GM12878 (cell line): ENCODE results near the gene LIN7A.

Experiments
- ASH2L ChIP-seq: fragments of 300-600, 200-600 bp; sonication (generic); IDR thresholded peaks from 2 replicates; pipeline ENCODE4 v1.6.1; 2017; ENCODE audit warnings: low read depth, mild to moderate bottlenecking, borderline replicate concordance
- BCL11A ChIP-seq: IDR thresholded peaks from 2 replicates; pipeline ENCODE4 v1.6.1; 2011; ENCODE audit warnings: low read depth, low read length
- CTCF ChIP-seq, 3 experiments: IDR thresholded peaks in 2 of 3; conservative IDR thresholded peaks in 1 of 3; 2 replicates each; pipeline ENCODE4 v1.5.1; 2011; ENCODE audit warnings: low read depth in 3 of 3, low read length in 3 of 3, mild to moderate bottlenecking in 3 of 3, control low read depth in 2 of 3, moderate library complexity in 2 of 3, inconsistent platforms in 1 of 3, mixed read lengths in 1 of 3; ENCODE audit not compliant: control insufficient read depth in 2 of 3, insufficient read depth in 1 of 3; ENCODE audit errors: extremely low read depth in 1 of 3
- FOS ChIP-seq: IDR thresholded peaks from 3 replicates; pipeline ENCODE4 v1.6.1; 2011; ENCODE audit warnings: borderline replicate concordance; ENCODE audit not compliant: insufficient read length; ENCODE audit errors: extremely low read depth
- FOXM1 ChIP-seq: IDR thresholded peaks from 2 replicates; pipeline ENCODE4 v1.6.1; 2012; ENCODE audit warnings: low read depth, mild to moderate bottlenecking, inconsistent platforms, low read length, moderate library complexity
- HDAC6 ChIP-seq: fragments of 200-600 bp; sonication (generic); IDR thresholded peaks from one replicate; pipeline ENCODE4 v1.8.0; 2017; ENCODE audit warnings: antibody characterized with exemption; ENCODE audit not compliant: unreplicated experiment
- NFXL1 ChIP-seq: fragments of 450-650 bp; IDR thresholded peaks from 2 replicates; pipeline ENCODE4 v1.6.1; 2017; ENCODE audit warnings: antibody characterized with exemption, mild to moderate bottlenecking, borderline replicate concordance
- PKNOX1 ChIP-seq: fragments of 450-650 bp; IDR thresholded peaks from 2 replicates; pipeline ENCODE4 v1.6.1; 2016; ENCODE audit warnings: mild to moderate bottlenecking
- POLR2A ChIP-seq: IDR thresholded peaks from 2 replicates; pipeline ENCODE4 v1.6.1; 2011; ENCODE audit warnings: low read depth, mild to moderate bottlenecking, low read length
- POLR2AphosphoS5 ChIP-seq: IDR thresholded peaks from 2 replicates; pipeline ENCODE4 v1.6.1; 2011; ENCODE audit warnings: mild to moderate bottlenecking, low read length, inconsistent platforms
- SMC3 ChIP-seq: IDR thresholded peaks from 2 replicates; pipeline ENCODE4 v1.6.1; 2011; ENCODE audit warnings: low read length, improper control_type of control experiment, borderline replicate concordance
- YY1 ChIP-seq: IDR thresholded peaks from 2 replicates; pipeline ENCODE4 v1.6.1; 2011; ENCODE audit warnings: low read depth, mild to moderate bottlenecking, low read length
- ZNF217 ChIP-seq: fragments of 450-650 bp; IDR thresholded peaks from 2 replicates; pipeline ENCODE4 v1.6.1; 2017; ENCODE audit warnings: antibody characterized with exemption, mild to moderate bottlenecking

GRCh38 chr12:80778005-80778541 is 159.7 kb downstream of the LIN7A start:
- peak; percentile 42; the same call in 1 of the 2 replicates for TF ChIP-seq YY1
- no peak for TF ChIP-seq FOS
- peak; percentile 93 for TF ChIP-seq ZNF217
- no peak for TF ChIP-seq CTCF (IDR thresholded peaks at IDR 0.05 in 2 of 3, conservative IDR thresholded peaks at IDR 0.05 in 1 of 3; ENCODE audit: control insufficient read depth in 2 of 3, extremely low read depth in 1 of 3, insufficient read depth in 1 of 3, low read depth in 3 of 3, low read length in 3 of 3)
- no peak for TF ChIP-seq NFXL1
- TF ChIP-seq POLR2AphosphoS5 = 0 out of 2 replicates have a peak, but pooled peaks have one; percentile 42
- TF ChIP-seq HDAC6 = no peak
- TF ChIP-seq BCL11A = peak; percentile 99
- TF ChIP-seq SMC3 = no peak
- peak; percentile 99 for TF ChIP-seq FOXM1
- TF ChIP-seq ASH2L = no peak
- TF ChIP-seq PKNOX1 = no peak; the same call in 1 of the 2 replicates
- TF ChIP-seq POLR2A = no peak
